MM.1S (cell line): ENCODE measurements around the gene CES5A.

Experiments
- CTCF ChIP-seq: fragments of 300-600 bp; sonication (generic); IDR thresholded peaks from 2 replicates; pipeline ENCODE4 v1.5.1; 2016; ENCODE audit warnings: antibody characterized with exemption, low read length, mixed read lengths
- EZH2 ChIP-seq: fragments of 300-600 bp; sonication (generic); optimal IDR thresholded peaks from 2 replicates; pipeline ENCODE3; 2017; ENCODE audit warnings: low read depth, mild to moderate bottlenecking, antibody characterized with exemption, low read length, mixed read lengths
- EZH2phosphoT487 ChIP-seq: fragments of 300-600 bp; sonication (generic); IDR thresholded peaks from 2 replicates; pipeline ENCODE4 v1.6.1; 2018; ENCODE audit warnings: antibody characterized with exemption, low read length

- TF ChIP-seq CTCF (no peak), EZH2 (no peak), EZH2phosphoT487 (no peak)
These were observed 47.5 kb upstream of the CES5A start for GRCh38 chr16:55922662-55923061.
